C4-2B (cell line): Measurements from ENCODE around the gene WNT7B.

ENCODE experiments used
- CTCF ChIP-seq: fragments of 450-650 bp; conservative IDR thresholded peaks from 2 replicates; pipeline ENCODE4 v1.5.1; 2017; ENCODE audit warnings: mild to moderate bottlenecking
- ZFX ChIP-seq: fragments of 450-650 bp; IDR thresholded peaks from 2 replicates; pipeline ENCODE4 v1.6.1; 2017

- TF ChIP-seq CTCF (no peak), ZFX (no peak)
These were observed 84.9 kb downstream of the WNT7B start for GRCh38 chr22:45891996-45892621.
